ENCODE results near the gene KLHL6.
"Not testable (repeated sequence)": the region's sequence is repeated elsewhere in the genome, so short reads cannot be mapped to it uniquely, and the experiment has no call there.

- not testable (repeated sequence) for TF ChIP-seq CTCF, POLR2A, POLR2AphosphoS5, EP300 (IDR thresholded peaks at IDR 0.05)
These were observed 44.0 kb downstream of the KLHL6 start for GRCh38 chr3:183511286-183512131.

Data from stomach (tissue), 4 donors.